ENCODE measurements around the gene ZNF407.

The ZNF407 gene

GRCh38 chr18:75057169-75057960 is 459.7 kb downstream of the ZNF407 start:
- H3K36me3 ChIP-seq (ENCODE audit: insufficient read depth, low read length), result no peaks in the 10 kb centered on the region
- no peaks in the 10 kb centered on the region for H3K9me3 ChIP-seq (ENCODE audit: control insufficient read depth, insufficient read depth, low read length)
- H3K4me1 ChIP-seq (ENCODE audit: insufficient read depth, low read length), result no peaks in the 10 kb centered on the region
- no peak overlapping the region for H3K9ac ChIP-seq (ENCODE audit: low read depth, low read length)

GRCh38 chr18:75060185-75060584 is 462.5 kb downstream of the ZNF407 start:
- Histone ChIP-seq H3K9ac (ENCODE audit: low read depth, low read length) (no peak overlapping the region), H3K36me3 (ENCODE audit: insufficient read depth, low read length) (no peaks in the 10 kb centered on the region), H3K4me1 (ENCODE audit: insufficient read depth, low read length) (no peaks in the 10 kb centered on the region), H3K9me3 (ENCODE audit: control insufficient read depth, insufficient read depth, low read length) (no peaks in the 10 kb centered on the region)

- H3K9me3 ChIP-seq (ENCODE audit: control insufficient read depth, insufficient read depth, low read length), result no peaks in the 10 kb centered on the region
- no peak overlapping the region for H3K9ac ChIP-seq (ENCODE audit: low read depth, low read length)
- no peaks in the 10 kb centered on the region for H3K4me1 ChIP-seq (ENCODE audit: insufficient read depth, low read length)
- H3K36me3 ChIP-seq (ENCODE audit: insufficient read depth, low read length), result no peaks in the 10 kb centered on the region
Measured at GRCh38 chr18:75062297-75062886, 464.7 kb downstream of the ZNF407 start.

- Histone ChIP-seq H3K4me1 (ENCODE audit: insufficient read depth, low read length) (no peaks in the 10 kb centered on the region), H3K9ac (ENCODE audit: low read depth, low read length) (no peak overlapping the region), H3K9me3 (ENCODE audit: control insufficient read depth, insufficient read depth, low read length) (no peaks in the 10 kb centered on the region), H3K36me3 (ENCODE audit: insufficient read depth, low read length) (no peaks in the 10 kb centered on the region)
Measured at GRCh38 chr18:75063196-75063595, 465.5 kb downstream of the ZNF407 start.

GRCh38 chr18:75063615-75064512 is 466.2 kb downstream of the ZNF407 start:
- Histone ChIP-seq H3K4me1 (ENCODE audit: insufficient read depth, low read length) (no peaks in the 10 kb centered on the region), H3K9me3 (ENCODE audit: control insufficient read depth, insufficient read depth, low read length) (no peaks in the 10 kb centered on the region), H3K9ac (ENCODE audit: low read depth, low read length) (no peak overlapping the region), H3K36me3 (ENCODE audit: insufficient read depth, low read length) (no peaks in the 10 kb centered on the region)

GRCh38 chr18:75064513-75064905 is 466.8 kb downstream of the ZNF407 start:
- no peaks in the 10 kb centered on the region for H3K4me1 ChIP-seq (ENCODE audit: insufficient read depth, low read length)
- H3K36me3 ChIP-seq (ENCODE audit: insufficient read depth, low read length), result no peaks in the 10 kb centered on the region
- no peak overlapping the region for H3K9ac ChIP-seq (ENCODE audit: low read depth, low read length)
- no peaks in the 10 kb centered on the region for H3K9me3 ChIP-seq (ENCODE audit: control insufficient read depth, insufficient read depth, low read length)

GRCh38 chr18:75065251-75066000 is 467.8 kb downstream of the ZNF407 start:
- Histone ChIP-seq H3K4me1 (ENCODE audit: insufficient read depth, low read length) (no peaks in the 10 kb centered on the region), H3K9ac (ENCODE audit: low read depth, low read length) (no peak overlapping the region), H3K36me3 (ENCODE audit: insufficient read depth, low read length) (no peaks in the 10 kb centered on the region), H3K9me3 (ENCODE audit: control insufficient read depth, insufficient read depth, low read length) (no peaks in the 10 kb centered on the region)

- Histone ChIP-seq H3K4me1 (ENCODE audit: insufficient read depth, low read length) (no peaks in the 10 kb centered on the region), H3K9ac (ENCODE audit: low read depth, low read length) (no peak overlapping the region), H3K36me3 (ENCODE audit: insufficient read depth, low read length) (no peaks in the 10 kb centered on the region), H3K9me3 (ENCODE audit: control insufficient read depth, insufficient read depth, low read length) (no peaks in the 10 kb centered on the region)
Measured at GRCh38 chr18:75066021-75066880, 468.6 kb downstream of the ZNF407 start.

GRCh38 chr18:75066936-75067335 is 469.3 kb downstream of the ZNF407 start:
- Histone ChIP-seq H3K36me3 (ENCODE audit: insufficient read depth, low read length) (no peaks in the 10 kb centered on the region), H3K4me1 (ENCODE audit: insufficient read depth, low read length) (no peaks in the 10 kb centered on the region), H3K9ac (ENCODE audit: low read depth, low read length) (no peak overlapping the region), H3K9me3 (ENCODE audit: control insufficient read depth, insufficient read depth, low read length) (no peaks in the 10 kb centered on the region)

- no peaks in the 10 kb centered on the region for H3K9me3 ChIP-seq (ENCODE audit: control insufficient read depth, insufficient read depth, low read length)
- H3K9ac ChIP-seq (ENCODE audit: low read depth, low read length), result no peak overlapping the region
- H3K4me1 ChIP-seq (ENCODE audit: insufficient read depth, low read length), result no peaks in the 10 kb centered on the region
- H3K36me3 ChIP-seq (ENCODE audit: insufficient read depth, low read length), result no peaks in the 10 kb centered on the region
Measured at GRCh38 chr18:75067996-75068645, 470.5 kb downstream of the ZNF407 start.

- Histone ChIP-seq H3K4me1 (ENCODE audit: insufficient read depth, low read length) (no peaks in the 10 kb centered on the region), H3K9ac (ENCODE audit: low read depth, low read length) (no peak overlapping the region), H3K36me3 (ENCODE audit: insufficient read depth, low read length) (no peaks in the 10 kb centered on the region), H3K9me3 (ENCODE audit: control insufficient read depth, insufficient read depth, low read length) (no peaks in the 10 kb centered on the region)
Measured at GRCh38 chr18:75068682-75069435, 471.2 kb downstream of the ZNF407 start.

GRCh38 chr18:75070235-75070624 is 472.6 kb downstream of the ZNF407 start:
- no peaks in the 10 kb centered on the region for H3K9me3 ChIP-seq (ENCODE audit: control insufficient read depth, insufficient read depth, low read length)
- H3K9ac ChIP-seq (ENCODE audit: low read depth, low read length), result no peak overlapping the region
- no peaks in the 10 kb centered on the region for H3K4me1 ChIP-seq (ENCODE audit: insufficient read depth, low read length)
- no peaks in the 10 kb centered on the region for H3K36me3 ChIP-seq (ENCODE audit: insufficient read depth, low read length)
